HCT116 (cell line): ENCODE measurements around the gene LRRC74A.

ENCODE experiments used
- CTCF ChIP-seq, 3 experiments: fragments of 200-600 bp in 1 of 3; sonication (generic) in 1 of 3; IDR thresholded peaks in 2 of 3; conservative IDR thresholded peaks in 1 of 3; 2 replicates each; pipeline ENCODE4 v1.5.1; 2012 to 2017; ENCODE audit warnings: low read depth in 2 of 3, low read length in 2 of 3, antibody characterized with exemption in 1 of 3, borderline replicate concordance in 1 of 3, control low read depth in 1 of 3, mild to moderate bottlenecking in 1 of 3, mixed read lengths in 1 of 3, mixed run types in 1 of 3, moderate library complexity in 1 of 3; ENCODE audit not compliant: insufficient read depth in 1 of 3
- ELF1 ChIP-seq: IDR thresholded peaks from 2 replicates; pipeline ENCODE4 v1.6.1; 2012; ENCODE audit warnings: low read depth, borderline replicate concordance
- EZH2 ChIP-seq: fragments of 200-600 bp; sonication (generic); IDR thresholded peaks from 2 replicates; pipeline ENCODE4 v1.6.1; 2017; ENCODE audit warnings: antibody characterized with exemption, mixed run types
- EZH2phosphoT487 ChIP-seq: fragments of 200-600 bp; IDR thresholded peaks from 2 replicates; pipeline ENCODE4 v1.6.1; 2018; ENCODE audit warnings: antibody characterized with exemption, borderline replicate concordance
- POLR2A ChIP-seq: IDR thresholded peaks from 2 replicates; pipeline ENCODE4 v1.7.0; 2011; ENCODE audit warnings: borderline replicate concordance; ENCODE audit not compliant: insufficient read depth, insufficient read length; ENCODE audit errors: extremely low read depth
- RAD21 ChIP-seq: IDR thresholded peaks from 2 replicates; pipeline ENCODE4 v1.6.1; 2012; ENCODE audit warnings: low read depth, mild to moderate bottlenecking
- SRF ChIP-seq: IDR thresholded peaks from 2 replicates; pipeline ENCODE4 v1.6.1; 2012; ENCODE audit warnings: low read depth
- ZBTB33 ChIP-seq: IDR thresholded peaks from 2 replicates; pipeline ENCODE4 v1.6.1; 2011; ENCODE audit warnings: mild to moderate bottlenecking, low read length, moderate library complexity; ENCODE audit not compliant: insufficient replicate concordance; ENCODE audit errors: extremely low read depth

GRCh38 chr14:76832503-76832988, 6.3 kb downstream of the LRRC74A start:
- no peak for TF ChIP-seq EZH2
- TF ChIP-seq POLR2A = no peak
- no peak for TF ChIP-seq CTCF (IDR thresholded peaks at IDR 0.05 in 2 of 3, conservative IDR thresholded peaks at IDR 0.05 in 1 of 3; ENCODE audit: borderline replicate concordance in 1 of 3, insufficient read depth in 1 of 3, low read depth in 2 of 3, low read length in 2 of 3)
- TF ChIP-seq RAD21 = no peak
- TF ChIP-seq ZBTB33 = no peak
- no peak for TF ChIP-seq ELF1
- no peak for TF ChIP-seq SRF
- no peak for TF ChIP-seq EZH2phosphoT487
